Testis (tissue), 2 donors: ENCODE results near the gene SLC25A25.

Experiments used
- POLR2A ChIP-seq: fragments of 450-650 bp; IDR thresholded peaks from one replicate; pipeline ENCODE4 v1.6.1; 2017; ENCODE audit warnings: antibody characterized with exemption, mild to moderate bottlenecking, moderate library complexity
- TF ChIP-seq, protein P1 (sequence below), 3 experiments: fragments of 450-650 bp in 2 of 3; fragments of 200-600 bp in 1 of 3; sonication (generic) in 1 of 3; IDR thresholded peaks; one replicate each; pipeline ENCODE4 v1.5.1; 2016 to 2019; ENCODE audit warnings: antibody characterized with exemption in 3 of 3, mild to moderate bottlenecking in 2 of 3, moderate library complexity in 1 of 3

- TF ChIP-seq, protein P1, sequence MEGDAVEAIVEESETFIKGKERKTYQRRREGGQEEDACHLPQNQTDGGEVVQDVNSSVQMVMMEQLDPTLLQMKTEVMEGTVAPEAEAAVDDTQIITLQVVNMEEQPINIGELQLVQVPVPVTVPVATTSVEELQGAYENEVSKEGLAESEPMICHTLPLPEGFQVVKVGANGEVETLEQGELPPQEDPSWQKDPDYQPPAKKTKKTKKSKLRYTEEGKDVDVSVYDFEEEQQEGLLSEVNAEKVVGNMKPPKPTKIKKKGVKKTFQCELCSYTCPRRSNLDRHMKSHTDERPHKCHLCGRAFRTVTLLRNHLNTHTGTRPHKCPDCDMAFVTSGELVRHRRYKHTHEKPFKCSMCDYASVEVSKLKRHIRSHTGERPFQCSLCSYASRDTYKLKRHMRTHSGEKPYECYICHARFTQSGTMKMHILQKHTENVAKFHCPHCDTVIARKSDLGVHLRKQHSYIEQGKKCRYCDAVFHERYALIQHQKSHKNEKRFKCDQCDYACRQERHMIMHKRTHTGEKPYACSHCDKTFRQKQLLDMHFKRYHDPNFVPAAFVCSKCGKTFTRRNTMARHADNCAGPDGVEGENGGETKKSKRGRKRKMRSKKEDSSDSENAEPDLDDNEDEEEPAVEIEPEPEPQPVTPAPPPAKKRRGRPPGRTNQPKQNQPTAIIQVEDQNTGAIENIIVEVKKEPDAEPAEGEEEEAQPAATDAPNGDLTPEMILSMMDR (IDR thresholded peaks at IDR 0.05): no peak
- TF ChIP-seq POLR2A: no peak
These were observed 61.0 kb downstream of the SLC25A25 start for GRCh38 chr9:128128836-128129590.
